A673 (cell line): ENCODE data around the gene DAD1. TPM values are rescaled to one million over a fixed set of nuclear protein-coding genes. Genes with fewer than 3 reads are reported as not detected.

ENCODE experiments used
- BruUV-seq: library from RNA; stranded (reverse); fragments of 400-500 nt; replicated peaks from 2 replicates; lab custom pipeline; 2021; lab: Mats Ljungman, UMichigan
- CTCF ChIA-PET: fragments of 300-600 bp; sonication (Branson Sonifier 250); formaldehyde crosslinking; loops from one replicate; lab custom pipeline; 2022; ENCODE audit warnings: antibody characterized with exemption; lab: Charles Lee
- POLR2A ChIA-PET: fragments of 300-600 bp; sonication (Branson Sonifier 250); formaldehyde crosslinking; loops from one replicate; lab custom pipeline; 2022; ENCODE audit warnings: antibody characterized with exemption; ENCODE audit not compliant: low non-redundant PET; lab: Charles Lee
- DNase-seq: peaks from one replicate; pipeline ENCODE4 v3.0.0-alpha.2; 2015; ENCODE audit warnings: low spot score
- H3K27ac ChIP-seq: fragments of 200-600 bp; sonication (generic); 2 replicates; pipeline ENCODE4 v1.5.1; 2016; ENCODE audit warnings: mixed run types, low read depth, mild to moderate bottlenecking, mixed read lengths, antibody characterized with exemption, low read length; ENCODE audit not compliant: poor library complexity, severe bottlenecking
- H3K27me3 ChIP-seq: fragments of 200-600 bp; sonication (generic); replicated peaks from 2 replicates; pipeline ENCODE4 v1.6.1; 2017; ENCODE audit warnings: mixed run types, low read depth, mild to moderate bottlenecking, mixed read lengths, antibody characterized with exemption, low read length; ENCODE audit not compliant: insufficient read depth, poor library complexity
- H3K36me3 ChIP-seq: fragments of 200-600 bp; sonication (generic); 2 replicates; pipeline ENCODE4 v1.6.1; 2016; ENCODE audit warnings: mixed run types, mild to moderate bottlenecking, mixed read lengths, antibody characterized with exemption, low read length; ENCODE audit not compliant: insufficient read depth, poor library complexity, severe bottlenecking
- H3K4me1 ChIP-seq: fragments of 200-600 bp; sonication (generic); 2 replicates; pipeline ENCODE4 v1.6.1; 2017; ENCODE audit warnings: mixed run types, mild to moderate bottlenecking, mixed read lengths, antibody characterized with exemption, low read length; ENCODE audit not compliant: insufficient read depth, poor library complexity, severe bottlenecking
- H3K4me3 ChIP-seq: fragments of 200-600 bp; sonication (generic); 2 replicates; pipeline ENCODE4 v1.5.1; 2016; ENCODE audit warnings: low read depth, mixed run types, mild to moderate bottlenecking, mixed read lengths, low read length; ENCODE audit not compliant: poor library complexity, severe bottlenecking
- H3K9me3 ChIP-seq: fragments of 200-600 bp; sonication (generic); 2 replicates; pipeline ENCODE4 v1.6.1; 2016; ENCODE audit warnings: mixed run types, low read depth, mild to moderate bottlenecking, mixed read lengths, antibody characterized with exemption, low read length; ENCODE audit not compliant: poor library complexity, severe bottlenecking
- CTCF ChIP-seq: fragments of 300-800, 200-600 bp; sonication (generic); conservative IDR thresholded peaks from 2 replicates; pipeline ENCODE4 v1.5.1; 2017; ENCODE audit warnings: low read depth, mild to moderate bottlenecking, antibody characterized with exemption, low read length, moderate library complexity, mixed read lengths
- EZH2 ChIP-seq: fragments of 200-600 bp; sonication (generic); IDR thresholded peaks from 2 replicates; pipeline ENCODE4 v1.6.1; 2017; ENCODE audit warnings: borderline replicate concordance, low read depth, mild to moderate bottlenecking, mixed read lengths, antibody characterized with exemption, low read length; ENCODE audit not compliant: poor library complexity, severe bottlenecking
- intact Hi-C: fragments of 100-400 bp; cut with micrococcal nuclease; formaldehyde crosslinking; loops from one replicate; pipeline ENCODE4 v1.10.0; 2022; ENCODE audit not compliant: unreplicated experiment
- total RNA-seq: library from RNA; stranded (reverse); gene quantifications from 2 replicates; pipeline ENCODE4 v1.2.3, GENCODE V29; 2021

The DAD1 gene
- total RNA-seq, 1 experiment from 2014 or later = 261 TPM

- peaks cover 33% of the 10 kb centered on the region for H3K36me3 ChIP-seq
- H3K4me1 ChIP-seq = peaks cover 48% of the 10 kb centered on the region
- TF ChIP-seq CTCF (no peak), EZH2 (no peak)
- POLR2A ChIA-PET = no interaction called here
- H3K4me3 ChIP-seq = no peak overlapping the region
- H3K27me3 ChIP-seq = no peaks in the 10 kb centered on the region
- no peaks in the 10 kb centered on the region for H3K9me3 ChIP-seq
- CTCF ChIA-PET = interaction anchor here (0.6 kb wide), 1 partner anchor 83 kb away, joined by 10 read pairs; no protein-coding TSS in a partner anchor
- BruUV-seq = no TSS peak
- intact Hi-C loops = no loop called here
- DNase-seq = no peak
- no peak overlapping the region for H3K27ac ChIP-seq
These were observed 25.0 kb downstream of the DAD1 start for GRCh38 chr14:22563987-22564386.

GRCh38 chr14:22561661-22562579 is 27.1 kb downstream of the DAD1 start:
- no peaks in the 10 kb centered on the region for H3K27me3 ChIP-seq
- DNase-seq = peak; percentile 74
- intact Hi-C loops = no loop called here
- CTCF ChIA-PET = interaction anchor here (0.6 to 3.5 kb wide), 2 partner anchors 8 to 276 kb away, joined by 3 to 28 read pairs; no protein-coding TSS in a partner anchor
- peak overlapping the region; percentile 80 for H3K27ac ChIP-seq
- TF ChIP-seq CTCF = no peak
- TF ChIP-seq EZH2 = no peak
- H3K9me3 ChIP-seq = no peaks in the 10 kb centered on the region
- no TSS peak for BruUV-seq
- peaks cover 26% of the 10 kb centered on the region for H3K36me3 ChIP-seq
- peaks cover 48% of the 10 kb centered on the region for H3K4me1 ChIP-seq
- no peak overlapping the region for H3K4me3 ChIP-seq
- POLR2A ChIA-PET = interaction anchor here (0.6 to 0.8 kb wide), 2 partner anchors 20 to 302 kb away, joined by 3 to 6 read pairs; no protein-coding TSS in a partner anchor

- Histone ChIP-seq H3K4me1 (peaks cover 48% of the 10 kb centered on the region), H3K27ac (peak overlapping the region; percentile 80), H3K36me3 (peaks cover 26% of the 10 kb centered on the region), H3K9me3 (no peaks in the 10 kb centered on the region), H3K4me3 (no peak overlapping the region), H3K27me3 (no peaks in the 10 kb centered on the region)
- DNase-seq = no peak
- intact Hi-C loops = no loop called here
- BruUV-seq = no TSS peak
- CTCF ChIA-PET = interaction anchor here (0.6 to 3.5 kb wide), 3 partner anchors 9 to 508 kb away, joined by 3 to 28 read pairs (median 4); no protein-coding TSS in a partner anchor
- POLR2A ChIA-PET = no interaction called here
- no peak for TF ChIP-seq EZH2
- no peak for TF ChIP-seq CTCF
These were observed 27.7 kb downstream of the DAD1 start for GRCh38 chr14:22561366-22561660.
